Activated CD4-positive, CD25-positive, alpha-beta regulatory T cell (primary cell): ENCODE measurements around the gene ABHD10.

Source experiments
- DNase-seq, 4 experiments: peaks; one replicate each; lab custom pipeline; 2025; lab: John Stamatoyannopoulos, UW

The ABHD10 gene

GRCh38 chr3:111965484-111965883 is 13.3 kb upstream of the ABHD10 start:
- DNase-seq, result no peak

GRCh38 chr3:111967068-111967467 is 11.8 kb upstream of the ABHD10 start:
- DNase-seq, result no peak

- DNase-seq, result peak; percentile 50 to 79 (median 60)
These were observed 11.1 kb upstream of the ABHD10 start for GRCh38 chr3:111967651-111968274.

DNA sequence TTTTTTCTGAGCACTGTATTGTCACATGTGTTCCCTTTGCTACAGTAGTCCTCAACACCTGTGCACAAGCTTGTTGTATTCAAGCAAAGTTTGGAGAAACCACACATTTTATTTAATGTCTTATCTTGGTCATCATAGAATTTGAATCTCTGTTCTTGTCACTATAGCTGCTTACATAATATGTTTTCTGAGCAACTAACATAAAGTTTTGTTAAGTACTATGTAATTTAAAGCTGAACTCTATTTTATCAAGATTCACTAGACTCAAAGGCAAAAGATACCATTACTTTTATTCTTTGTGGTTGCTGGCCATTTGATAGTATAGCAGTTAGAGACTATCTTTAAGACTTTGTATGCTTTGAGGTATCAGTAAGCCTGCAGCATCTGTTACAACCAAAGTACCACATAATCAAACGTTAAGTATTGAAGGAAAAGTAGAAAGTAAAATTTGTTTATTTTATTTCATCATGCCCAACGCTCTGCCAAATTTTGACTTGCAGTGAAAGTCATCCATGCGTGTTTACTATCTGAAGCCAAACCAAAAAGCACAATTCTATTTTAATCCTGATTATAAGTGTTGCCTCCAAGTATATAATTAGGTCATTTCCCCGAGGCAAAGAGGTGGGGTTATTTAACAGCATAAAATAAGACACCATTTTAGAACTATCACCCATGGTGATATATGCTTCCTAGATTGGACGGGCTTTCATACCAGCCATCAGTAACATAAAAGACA is 10.3 kb upstream of the ABHD10 start:
- no peak for DNase-seq

- no peak for DNase-seq
These were observed 8.4 kb upstream of the ABHD10 start for GRCh38 chr3:111970376-111970775.

DNA sequence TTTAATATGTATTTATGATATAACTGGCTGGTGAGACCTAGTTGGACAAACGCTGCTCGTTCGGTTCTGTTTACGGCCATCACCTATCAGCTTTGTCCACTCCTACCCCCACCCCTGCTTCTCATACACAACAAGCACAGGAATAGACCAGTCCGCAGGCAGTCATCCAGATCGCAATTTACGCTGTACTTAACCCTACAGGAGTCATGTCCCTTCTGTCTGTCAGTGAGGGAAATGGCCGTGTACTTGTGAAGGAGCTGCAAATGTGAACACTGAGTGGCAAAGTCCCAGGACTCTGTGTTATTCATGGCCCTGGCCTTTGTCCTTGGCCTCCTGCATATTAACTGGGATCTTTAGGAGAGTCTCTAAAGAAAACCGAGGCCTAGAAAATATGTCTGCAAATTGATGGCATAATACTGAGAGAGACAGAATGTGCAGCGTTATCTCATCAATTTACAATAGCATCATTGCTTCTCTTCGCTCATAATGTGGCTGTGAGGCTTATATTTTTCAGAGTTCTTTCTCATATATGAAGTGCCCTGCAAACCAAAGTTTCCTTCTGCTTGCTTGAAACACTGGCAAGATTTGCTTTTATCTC is 7.2 kb upstream of the ABHD10 start:
- no peak for DNase-seq

- no peak for DNase-seq
These were observed 5.9 kb upstream of the ABHD10 start for GRCh38 chr3:111972891-111973290.

- no peak for DNase-seq
These were observed 3.7 kb upstream of the ABHD10 start for GRCh38 chr3:111975131-111975530.

DNA sequence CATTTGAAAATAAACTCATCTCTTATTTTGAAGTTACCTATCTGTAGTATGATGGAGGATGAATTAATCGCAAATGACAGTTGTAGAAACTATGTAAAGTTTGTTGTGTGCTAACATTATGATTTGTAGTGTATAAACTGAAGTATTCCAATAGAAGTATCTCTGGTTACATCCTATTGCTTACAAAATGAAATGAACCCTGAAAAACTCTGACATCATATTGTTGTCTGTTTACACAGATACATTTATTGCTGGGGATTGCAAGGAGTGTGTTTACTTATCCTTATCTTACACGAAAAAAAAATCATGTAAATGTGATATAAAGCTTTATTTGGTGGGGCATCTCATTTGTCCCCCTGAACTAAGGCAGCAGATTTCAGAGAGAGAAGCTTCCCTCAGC is 2.6 kb upstream of the ABHD10 start:
- no peak for DNase-seq

- no peak for DNase-seq
These were observed 710 bp downstream of the ABHD10 start for GRCh38 chr3:111979434-111980038.

GRCh38 chr3:111980716-111981456 is 2.1 kb downstream of the ABHD10 start:
- DNase-seq, result peak in 1 of 4 experiments; percentile 16

DNA sequence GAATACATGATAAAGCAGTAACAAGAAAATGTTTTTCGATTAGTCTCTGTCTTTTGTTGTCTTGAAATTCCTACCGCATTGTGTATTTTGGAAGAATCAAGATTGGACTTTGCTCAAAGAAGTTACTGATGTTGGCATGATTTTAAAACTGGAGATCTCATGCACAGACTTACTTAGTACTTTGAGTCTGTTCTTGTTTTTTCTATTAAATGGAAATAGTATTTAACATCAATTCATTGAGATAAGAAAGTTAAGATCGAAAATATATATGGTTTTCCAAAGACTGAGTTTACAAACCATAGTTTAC is 2.6 kb downstream of the ABHD10 start:
- DNase-seq, result no peak

- no peak for DNase-seq
These were observed 5.9 kb downstream of the ABHD10 start for GRCh38 chr3:111984636-111985298.

- no peak for DNase-seq
These were observed 8.0 kb downstream of the ABHD10 start for GRCh38 chr3:111986800-111987199.

DNA sequence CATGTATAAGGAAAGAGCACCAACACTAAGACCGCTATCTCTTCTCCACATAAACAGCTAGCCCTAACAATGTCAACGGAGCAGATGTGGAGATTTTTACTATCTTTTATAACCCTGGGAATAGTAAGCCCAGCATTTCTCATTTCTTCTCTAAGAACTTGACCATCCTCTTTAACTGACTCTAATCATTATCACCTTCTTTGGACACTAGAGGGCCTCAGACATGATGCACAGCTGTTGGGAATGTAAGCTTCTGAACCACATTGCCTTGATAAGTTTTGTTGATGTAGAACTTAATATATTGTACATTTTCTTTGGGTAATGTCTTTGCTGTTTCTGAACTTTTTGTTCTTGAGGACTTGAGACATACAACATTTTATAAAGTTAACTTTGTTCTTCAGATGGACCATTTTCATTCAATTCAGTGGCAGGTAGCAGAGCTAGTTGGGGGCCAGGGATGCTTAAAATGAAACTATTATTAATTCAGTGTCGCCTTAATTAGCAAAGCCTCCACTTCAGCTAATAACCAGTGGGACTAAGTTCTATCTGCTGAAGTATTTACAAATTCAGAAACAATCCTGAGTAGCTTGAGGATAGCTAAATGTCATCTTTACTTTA is 10.3 kb downstream of the ABHD10 start:
- DNase-seq, result no peak

GRCh38 chr3:111993038-111993437 is 14.2 kb downstream of the ABHD10 start:
- DNase-seq, result no peak

DNA sequence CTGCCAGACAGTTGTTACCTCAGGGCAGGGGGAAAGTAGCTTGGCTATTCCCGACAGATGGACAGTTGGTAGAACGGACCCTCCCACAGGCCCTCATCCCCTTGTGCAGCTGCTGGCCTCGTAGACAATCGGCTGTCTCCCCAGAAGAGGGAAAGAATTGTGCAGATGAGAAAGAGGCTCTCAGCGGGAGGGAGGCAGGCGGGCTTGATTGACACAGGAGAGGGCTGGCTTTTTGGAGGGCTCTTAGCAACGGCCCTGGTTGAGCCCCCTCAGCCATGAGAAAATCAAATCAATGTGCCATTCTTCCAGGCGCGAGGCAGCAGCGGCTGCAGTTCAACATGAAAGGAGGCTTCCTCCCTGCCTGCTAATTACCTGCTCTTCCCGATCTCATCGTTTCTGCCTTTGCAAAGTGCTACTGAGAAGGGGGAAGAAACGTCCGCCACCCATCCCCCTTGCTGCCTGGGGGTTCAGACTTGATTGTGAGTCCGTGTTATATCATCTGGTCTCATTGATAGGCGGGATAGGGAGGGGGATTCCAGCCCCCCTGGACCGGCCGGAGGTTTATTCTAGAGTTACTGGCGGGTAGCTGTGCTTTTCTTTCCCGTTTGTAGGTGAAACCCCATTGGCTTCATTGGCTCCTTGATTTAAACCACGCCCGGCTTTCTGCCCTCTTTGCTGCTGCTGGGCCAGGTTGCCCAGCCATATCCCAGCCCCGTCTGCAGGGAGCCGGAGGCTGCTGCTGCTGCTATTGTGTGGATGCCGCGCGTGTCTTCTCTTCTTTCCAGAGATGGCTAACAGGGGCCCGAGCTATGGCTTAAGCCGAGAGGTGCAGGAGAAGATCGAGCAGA is 20.0 kb downstream of the ABHD10 start, which contains the start of gene TAGLN3:
Gene TAGLN3, plus strand, starts transcription at position 287 of the 848 bp plus-strand sequence. Its CDS starts 501 bp downstream, at position 788.
- no peak for DNase-seq

DNA sequence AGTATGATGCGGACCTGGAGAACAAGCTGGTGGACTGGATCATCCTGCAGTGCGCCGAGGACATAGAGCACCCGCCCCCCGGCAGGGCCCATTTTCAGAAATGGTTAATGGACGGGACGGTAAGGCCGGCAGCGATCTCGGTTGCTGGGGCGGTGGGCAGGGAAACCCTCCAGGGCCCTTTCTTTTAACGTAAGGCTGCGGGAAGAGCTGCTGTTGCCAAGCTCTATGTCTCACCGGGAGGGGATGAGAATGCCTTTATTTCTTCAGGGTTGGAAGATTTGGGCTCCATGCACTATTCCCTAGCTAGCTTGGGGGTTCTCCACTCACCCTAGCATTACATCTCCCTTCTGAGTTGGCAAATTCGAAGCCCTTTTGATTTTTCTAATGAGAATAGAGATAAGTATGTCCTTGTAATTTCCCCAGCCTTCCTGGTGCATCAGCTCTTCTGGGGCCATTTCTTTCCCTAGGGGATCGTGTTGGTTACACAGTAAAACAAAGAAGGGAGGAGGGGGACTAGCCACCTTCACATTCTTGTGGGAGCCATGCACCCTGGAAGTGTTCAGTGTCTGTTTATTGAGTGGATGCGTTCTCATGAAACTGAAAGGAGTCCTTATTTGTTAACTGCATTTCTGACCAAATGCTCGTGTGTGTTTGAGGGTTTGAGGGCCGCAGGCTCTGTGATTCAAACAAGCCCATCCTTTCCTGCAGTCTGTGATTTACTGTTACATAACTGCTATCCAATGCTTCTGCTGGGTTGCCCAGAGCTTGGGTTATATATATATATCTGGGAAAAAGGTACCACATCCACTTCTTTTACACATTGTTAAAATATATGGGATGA is 20.9 kb downstream of the ABHD10 start:
- DNase-seq, result no peak

DNA sequence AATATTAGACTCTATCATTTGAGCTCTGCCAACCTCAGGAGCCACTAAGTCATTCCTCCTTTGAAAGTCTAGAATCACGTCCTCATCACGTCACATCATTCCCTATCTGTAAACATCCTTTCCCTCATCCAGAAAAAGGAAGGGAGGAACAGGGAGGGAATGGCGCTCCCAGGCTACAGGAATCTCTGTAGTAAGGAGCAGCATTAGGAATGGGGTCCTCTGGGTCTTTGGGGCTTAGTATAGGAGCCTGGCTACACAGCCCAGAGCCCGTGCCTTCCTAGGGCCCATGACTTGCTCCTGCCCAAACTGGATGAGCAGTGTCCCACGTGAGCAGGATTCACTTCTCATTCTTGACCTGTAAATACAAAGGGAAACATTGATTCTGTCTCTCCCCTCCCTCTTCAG is 21.5 kb downstream of the ABHD10 start:
- no peak for DNase-seq
